H1 (cell line): ENCODE results near the gene PDE4D. TPM values are rescaled to one million over a fixed set of nuclear protein-coding genes. Genes with fewer than 3 reads are reported as not detected.

ENCODE experiments used
- CTCF ChIA-PET: fragments of 300-600 bp; sonication (Branson Sonifier 250); formaldehyde crosslinking; loops from one replicate; lab custom pipeline; 2021; ENCODE audit not compliant: partially characterized antibody; lab: Charles Lee
- POLR2A ChIA-PET: fragments of 300-600 bp; sonication (Branson Sonifier 250); formaldehyde crosslinking; loops from one replicate; lab custom pipeline; 2021; ENCODE audit warnings: inconsistent platforms; ENCODE audit not compliant: partially characterized antibody; lab: Charles Lee
- DNase-seq, 2 experiments: peaks; one replicate each; pipeline versions ENCODE4 v3.0.0 to v3.0.0-alpha.2; 2010 to 2022; ENCODE audit warnings: low spot score in 2 of 2, low read depth in 1 of 2, mixed read lengths in 1 of 2
- FAIRE-seq: peaks from 2 replicates; lab custom pipeline; 2011; peaks lifted over from hg19 to GRCh38; lab: Jason Lieb, UNC
- H2AFZ ChIP-seq: 2 replicates; pipeline ENCODE4 v1.8.1; 2012; ENCODE audit warnings: low read length, inconsistent platforms
- H2AK5ac ChIP-seq: 2 replicates; pipeline ENCODE4 v1.6.1; 2013; ENCODE audit warnings: low read depth, low read length
- H2BK120ac ChIP-seq: replicated peaks from 2 replicates; pipeline ENCODE3; 2013; ENCODE audit warnings: low read depth, low read length, inconsistent platforms
- H2BK12ac ChIP-seq: 2 replicates; pipeline ENCODE4 v1.6.1; 2013; ENCODE audit warnings: low read depth, low read length
- H2BK15ac ChIP-seq: 2 replicates; pipeline ENCODE4 v1.6.1; 2013; ENCODE audit warnings: low read length
- H2BK20ac ChIP-seq: 2 replicates; pipeline ENCODE4 v1.6.1; 2013; ENCODE audit warnings: low read length
- H2BK5ac ChIP-seq: 2 replicates; pipeline ENCODE4 v1.6.1; 2013; ENCODE audit warnings: low read depth, low read length
- H3K14ac ChIP-seq: 2 replicates; pipeline ENCODE4 v1.6.1; 2013; ENCODE audit warnings: inconsistent platforms; ENCODE audit not compliant: insufficient read length
- H3K18ac ChIP-seq: 2 replicates; pipeline ENCODE4 v1.6.1; 2013; ENCODE audit warnings: low read length; ENCODE audit errors: extremely low read depth
- H3K23ac ChIP-seq: 2 replicates; pipeline ENCODE4 v1.6.1; 2013; ENCODE audit warnings: inconsistent platforms; ENCODE audit not compliant: insufficient read length
- H3K23me2 ChIP-seq: 2 replicates; pipeline ENCODE4 v1.6.1; 2013; ENCODE audit warnings: low read depth, low read length
- H3K27ac ChIP-seq: 2 replicates; pipeline ENCODE4 v1.6.1; 2011; ENCODE audit warnings: low read depth, low read length, inconsistent platforms
- H3K27me3 ChIP-seq, 4 experiments: replicated peaks in 1 of 4; 1 replicate in 1 of 4; 2 replicates in 3 of 4; pipeline versions ENCODE4 v1.6.1 to v1.8.1; 2011 to 2013; ENCODE audit warnings: low read length in 3 of 4, mild to moderate bottlenecking in 3 of 4, inconsistent platforms in 2 of 4, mixed read lengths in 2 of 4, moderate library complexity in 1 of 4; ENCODE audit not compliant: control insufficient read depth in 3 of 4, insufficient read depth in 3 of 4; ENCODE audit errors: extremely low read depth in 1 of 4
- H3K36me3 ChIP-seq, 4 experiments: 2 replicates each; pipeline versions ENCODE4 v1.6.1 to v1.8.1; 2011 to 2013; ENCODE audit warnings: mild to moderate bottlenecking in 4 of 4, low read length in 3 of 4, moderate library complexity in 2 of 4, control low read depth in 1 of 4, inconsistent platforms in 1 of 4; ENCODE audit not compliant: insufficient read depth in 4 of 4, control insufficient read depth in 2 of 4
- H3K4ac ChIP-seq: replicated peaks from 2 replicates; pipeline ENCODE3; 2013; ENCODE audit warnings: low read length, low read depth, mixed read lengths, inconsistent platforms; ENCODE audit not compliant: insufficient read length
- H3K4me1 ChIP-seq, 4 experiments: replicated peaks in 1 of 4; 1 replicate in 1 of 4; 2 replicates in 3 of 4; pipeline versions ENCODE4 v1.6.1 to v1.8.1; 2011 to 2013; ENCODE audit warnings: low read length in 3 of 4, inconsistent platforms in 2 of 4, mixed read lengths in 1 of 4; ENCODE audit not compliant: insufficient read depth in 4 of 4, control insufficient read depth in 3 of 4
- H3K4me2 ChIP-seq, 2 experiments: 2 replicates each; pipeline versions ENCODE4 v1.6.1 to v1.8.1; 2011 to 2013; ENCODE audit warnings: low read depth in 2 of 2, low read length in 2 of 2, control low read depth in 1 of 2, inconsistent platforms in 1 of 2, mild to moderate bottlenecking in 1 of 2; ENCODE audit not compliant: insufficient read depth in 1 of 2
- H3K4me3 ChIP-seq, 4 experiments: fragments of 200-600, 300-600 bp in 1 of 4; sonication (generic), shearing (Covaris generic), sonication (Bioruptor Twin) in 1 of 4; 2 replicates each; pipeline versions ENCODE4 v1.5.1 to v1.8.1; 2011 to 2016; ENCODE audit warnings: low read length in 4 of 4, low read depth in 3 of 4, control low read depth in 2 of 4, inconsistent platforms in 2 of 4, mild to moderate bottlenecking in 2 of 4, mixed read lengths in 1 of 4, moderate library complexity in 1 of 4; ENCODE audit not compliant: insufficient read depth in 2 of 4; ENCODE audit errors: extremely low read depth in 1 of 4
- H3K56ac ChIP-seq: replicated peaks from 2 replicates; pipeline ENCODE3; 2013; ENCODE audit warnings: low read depth, mild to moderate bottlenecking, mixed read lengths, low read length, inconsistent platforms; ENCODE audit not compliant: insufficient read length
- H3K79me1 ChIP-seq: 2 replicates; pipeline ENCODE4 v1.6.1; 2013; ENCODE audit warnings: low read depth, low read length, control low read depth
- H3K79me2 ChIP-seq, 2 experiments: 2 replicates each; pipeline versions ENCODE4 v1.6.1 to v1.8.1; 2012 to 2013; ENCODE audit warnings: low read length in 2 of 2, mild to moderate bottlenecking in 2 of 2, inconsistent platforms in 1 of 2; ENCODE audit not compliant: insufficient read depth in 2 of 2, control insufficient read depth in 1 of 2
- H3K9ac ChIP-seq, 4 experiments: replicated peaks in 1 of 4; 1 replicate in 1 of 4; 2 replicates in 3 of 4; pipeline versions ENCODE4 v1.6.1 to v1.8.1; 2011 to 2013; ENCODE audit warnings: low read depth in 3 of 4, low read length in 3 of 4, control low read depth in 2 of 4, mild to moderate bottlenecking in 2 of 4, moderate library complexity in 2 of 4, inconsistent platforms in 1 of 4; ENCODE audit errors: extremely low read depth in 1 of 4
- H3K9me3 ChIP-seq, 2 experiments: 2 replicates each; pipeline versions ENCODE4 v1.6.1 to v1.8.1; 2012 to 2013; ENCODE audit warnings: mild to moderate bottlenecking in 2 of 2, moderate library complexity in 2 of 2, control low read depth in 1 of 2, inconsistent platforms in 1 of 2, low read depth in 1 of 2, low read length in 1 of 2, mixed read lengths in 1 of 2; ENCODE audit not compliant: insufficient read depth in 2 of 2
- H4K20me1 ChIP-seq, 2 experiments: replicated peaks in 1 of 2; 2 replicates each; pipeline versions ENCODE3 to v1.8.1; 2011 to 2013; ENCODE audit warnings: inconsistent platforms in 2 of 2, low read length in 2 of 2, mild to moderate bottlenecking in 1 of 2; ENCODE audit not compliant: insufficient read depth in 2 of 2, control insufficient read depth in 1 of 2
- H4K5ac ChIP-seq: 2 replicates; pipeline ENCODE4 v1.6.1; 2013; ENCODE audit warnings: low read length, low read depth, mixed read lengths, inconsistent platforms; ENCODE audit not compliant: insufficient read length
- H4K8ac ChIP-seq: 2 replicates; pipeline ENCODE4 v1.8.0; 2013; ENCODE audit warnings: mild to moderate bottlenecking, moderate library complexity, low read length, inconsistent platforms; ENCODE audit not compliant: insufficient read depth; ENCODE audit errors: extremely low read depth
- H4K91ac ChIP-seq: replicated peaks from 2 replicates; pipeline ENCODE3; 2013; ENCODE audit warnings: low read length, mixed read lengths, inconsistent platforms; ENCODE audit not compliant: insufficient read length
- BACH1 ChIP-seq: IDR thresholded peaks from 2 replicates; pipeline ENCODE4 v1.6.1; 2012; ENCODE audit warnings: low read length, improper control_type of control experiment
- CHD1 ChIP-seq: IDR thresholded peaks from 2 replicates; pipeline ENCODE4 v1.6.1; 2012; ENCODE audit warnings: low read depth, low read length, improper control_type of control experiment
- SIX5 ChIP-seq: IDR thresholded peaks from 2 replicates; pipeline ENCODE4 v1.6.1; 2011; ENCODE audit warnings: mild to moderate bottlenecking, low read depth, low read length
- TBP ChIP-seq: IDR thresholded peaks from 2 replicates; pipeline ENCODE4 v1.6.1; 2011; ENCODE audit warnings: low read depth, low read length, improper control_type of control experiment
- whole genome bisulfite sequencing, 2 experiments: shearing (Covaris generic) in 1 of 2; methylation state at CpG; one replicate each; pipeline versions ENCODE4 v1.1.6 to v1.1.7; 2013 to 2015; ENCODE audit warnings: low lambda C conversion rate in 2 of 2, mixed read lengths in 2 of 2, inconsistent platforms in 1 of 2, low coverage in 1 of 2, missing lambda C conversion rate in 1 of 2; ENCODE audit not compliant: insufficient replicate concordance in 2 of 2, insufficient coverage in 1 of 2, insufficient read length in 1 of 2; ENCODE audit errors: extremely low coverage in 1 of 2, missing lambda C conversion rate in 1 of 2; 5-methylcytosine and 5-hydroxymethylcytosine counted together
- polyA plus RNA-seq, 7 experiments: library from polyadenylated mRNA; depleted of rRNA in 3 of 7; stranded (reverse) in 5 of 7; unstranded in 2 of 7; fragments of >200 nt in 5 of 7; fragments of 200-250 nt in 2 of 7; gene quantifications; 1 replicate in 5 of 7; 2 replicates in 1 of 7; 4 replicates in 1 of 7; pipeline versions ENCODE4 v1.2.1 to v1.2.3, GENCODE V29; 2011 to 2013; ENCODE audit warnings: missing spikeins in 2 of 7, mixed read lengths in 2 of 7
- total RNA-seq: library from RNA; stranded (reverse); fragmentation: NEBNext Ultra II Directional; extraction: Animal tissue kit (Norgen Biotek cat#: 25700); gene quantifications from 2 replicates; pipeline ENCODE4 v1.2.1, GENCODE V29; 2021

PDE4D gene
- total and polyA plus RNA-seq, 2 of the 8 experiments (the other 6 are each of a cell fraction or from before 2014, with no cell fraction given): 2.3 to 3.7 TPM

GRCh38 chr5:59341155-59341554, 552.4 kb downstream of the PDE4D start:
- Histone ChIP-seq H4K20me1 (no peaks in the 10 kb centered on the region), H3K14ac (no peak overlapping the region), H2AK5ac (no peak overlapping the region), H3K9me3 (no peaks in the 10 kb centered on the region), H3K9ac (no peak overlapping the region), H3K79me1 (no peaks in the 10 kb centered on the region), H2BK15ac (no peak overlapping the region), H3K18ac (no peak overlapping the region), H2AFZ (no peak overlapping the region), H3K56ac (no peak overlapping the region), H3K4me3 (no peak overlapping the region), H3K79me2 (no peaks in the 10 kb centered on the region), H2BK120ac (no peak overlapping the region), H4K8ac (no peak overlapping the region), H2BK20ac (no peak overlapping the region), H2BK12ac (no peak overlapping the region), H3K4ac (no peak overlapping the region), H3K27ac (no peak overlapping the region), H3K23ac (no peak overlapping the region), H3K27me3 (no peaks in the 10 kb centered on the region), H4K5ac (no peak overlapping the region), H2BK5ac (no peak overlapping the region), H4K91ac (no peak overlapping the region), H3K4me2 (no peak overlapping the region), H3K36me3 (no peaks in the 10 kb centered on the region), H3K23me2 (no peaks in the 10 kb centered on the region; the same call in 1 of the 2 replicates), H3K4me1 (no peaks in the 10 kb centered on the region)
- FAIRE-seq (no peak), DNase-seq (no peak)
- TF ChIP-seq CHD1 (no peak), SIX5 (no peak), TBP (no peak), BACH1 (no peak)
- ChIA-PET CTCF (no interaction called here), POLR2A (no interaction called here)
- WGBS, 2 experiments: 95% methylated on average over 2 of the region's 2 CpGs; no CpG with 5 or more reads in 1 of the 2 experiments
